ENCODE data around the gene RPL7A. TPM values are rescaled to one million over a fixed set of nuclear protein-coding genes. Genes with fewer than 3 reads are reported as not detected.

RPL7A gene
- total and polyA plus RNA-seq, 9 donors, result 3,805 to 6,397 (median 4,279) TPM

GRCh38 chr9:133397895-133398294 lies 49.9 kb downstream of the RPL7A start:
- intact Hi-C loops (cut with DNase I), result no loop called here
- TF ChIP-seq, protein P1, sequence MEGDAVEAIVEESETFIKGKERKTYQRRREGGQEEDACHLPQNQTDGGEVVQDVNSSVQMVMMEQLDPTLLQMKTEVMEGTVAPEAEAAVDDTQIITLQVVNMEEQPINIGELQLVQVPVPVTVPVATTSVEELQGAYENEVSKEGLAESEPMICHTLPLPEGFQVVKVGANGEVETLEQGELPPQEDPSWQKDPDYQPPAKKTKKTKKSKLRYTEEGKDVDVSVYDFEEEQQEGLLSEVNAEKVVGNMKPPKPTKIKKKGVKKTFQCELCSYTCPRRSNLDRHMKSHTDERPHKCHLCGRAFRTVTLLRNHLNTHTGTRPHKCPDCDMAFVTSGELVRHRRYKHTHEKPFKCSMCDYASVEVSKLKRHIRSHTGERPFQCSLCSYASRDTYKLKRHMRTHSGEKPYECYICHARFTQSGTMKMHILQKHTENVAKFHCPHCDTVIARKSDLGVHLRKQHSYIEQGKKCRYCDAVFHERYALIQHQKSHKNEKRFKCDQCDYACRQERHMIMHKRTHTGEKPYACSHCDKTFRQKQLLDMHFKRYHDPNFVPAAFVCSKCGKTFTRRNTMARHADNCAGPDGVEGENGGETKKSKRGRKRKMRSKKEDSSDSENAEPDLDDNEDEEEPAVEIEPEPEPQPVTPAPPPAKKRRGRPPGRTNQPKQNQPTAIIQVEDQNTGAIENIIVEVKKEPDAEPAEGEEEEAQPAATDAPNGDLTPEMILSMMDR (IDR thresholded peaks at IDR 0.05), result no peak
- TF ChIP-seq POLR2A (IDR thresholded peaks at IDR 0.05), result no peak
- TF ChIP-seq EP300 (IDR thresholded peaks at IDR 0.05), result no peak
- Histone ChIP-seq H3K9me3 (no peaks in the 10 kb centered on the region), H3K27ac (no peak overlapping the region), H3K36me3 (no peaks in the 10 kb centered on the region), H3K4me3 (no peak overlapping the region), H3K27me3 (no peaks in the 10 kb centered on the region), H3K4me1 (ENCODE audit: insufficient read depth) (no peaks in the 10 kb centered on the region)
- 51 to 61% (median 52%) methylated on average over 9 of the region's 9 CpGs for WGBS, 3 donors
- no peak for DNase-seq

- no peaks in the 10 kb centered on the region for H3K27me3 ChIP-seq
- H3K27ac ChIP-seq, result no peak overlapping the region
- WGBS, 3 donors, result 84 to 91% (median 86%) methylated on average over 11 to 12 of the region's 12 CpGs
- intact Hi-C loops (cut with DNase I), result loop anchor here in 3 of 4 donors (5.0 to 10.0 kb wide), 3 partner anchors 87 to 325 kb away; no protein-coding TSS in a partner anchor
- H3K9me3 ChIP-seq, result no peaks in the 10 kb centered on the region
- TF ChIP-seq, protein P1 (IDR thresholded peaks at IDR 0.05), result no peak
- TF ChIP-seq EP300 (IDR thresholded peaks at IDR 0.05) (no peak), POLR2A (IDR thresholded peaks at IDR 0.05) (no peak)
- no peaks in the 10 kb centered on the region for H3K4me1 ChIP-seq (ENCODE audit: insufficient read depth)
- H3K4me3 ChIP-seq, result no peak overlapping the region
- DNase-seq, result no peak
- no peaks in the 10 kb centered on the region for H3K36me3 ChIP-seq
Observed at GRCh38 chr9:133400292-133400691, 52.3 kb downstream of the RPL7A start.

Small RNA genes within 50 kb of the gene (small RNA-seq; reads per million reads assigned to genes)
- gene RF00019, result not detected
- gene SNORD24, result not detected
- gene SNORD36A, result not detected
- not detected for gene SNORD36B
- gene SNORD36C, result not detected

Other genes with a start within 250 kb of the RPL7A start
- gene RALGDS, start 227.0 kb upstream of the RPL7A start, total RNA-seq, result 100 to 1,000 TPM in 1 of 7 donors, 10 to 100 TPM in 6; 26.6 to 139 (median 48.8) TPM
- gene RALGDS, start 227.0 kb upstream of the RPL7A start, polyA plus RNA-seq, result 10 to 100 TPM; 26.2 to 55.4 TPM
- gene GBGT1, start 184.3 kb upstream of the RPL7A start, total RNA-seq, result 10 to 100 TPM; 11.0 to 43.3 (median 25.9) TPM
- 10 to 100 TPM in 1 of 2 donors, 1 to 10 TPM in 1; 3.9 to 12.9 TPM for gene GBGT1, start 184.3 kb upstream of the RPL7A start, polyA plus RNA-seq
- 1 to 10 TPM in 2 of 7 donors, under 1 TPM in 2, not detected in 3; 0.33 to 5.3 (median 2.7) TPM for gene OBP2B, start 139.0 kb upstream of the RPL7A start, total RNA-seq
- not detected for gene OBP2B, start 139.0 kb upstream of the RPL7A start, polyA plus RNA-seq
- gene ABO, start 73.0 kb upstream of the RPL7A start, total RNA-seq, result 10 to 100 TPM; 16.0 to 27.7 (median 22.0) TPM
- 10 to 100 TPM; 18.5 to 21.1 TPM for gene ABO, start 73.0 kb upstream of the RPL7A start, polyA plus RNA-seq
- gene SURF6, start 12.0 kb upstream of the RPL7A start, total RNA-seq, result 10 to 100 TPM; 13.6 to 24.9 (median 21.0) TPM
- 10 to 100 TPM; 12.7 to 24.0 TPM for gene SURF6, start 12.0 kb upstream of the RPL7A start, polyA plus RNA-seq
- gene MED22, start 87 bp upstream of the RPL7A start, total RNA-seq, result 10 to 100 TPM; 20.6 to 43.8 (median 38.7) TPM
- gene MED22, start 87 bp upstream of the RPL7A start, polyA plus RNA-seq, result 10 to 100 TPM in 1 of 2 donors, 1 to 10 TPM in 1; 8.3 to 24.5 TPM
- 10 to 100 TPM; 23.5 to 44.7 (median 33.8) TPM for gene SURF1, start 8.3 kb downstream of the RPL7A start, total RNA-seq
- gene SURF1, start 8.3 kb downstream of the RPL7A start, polyA plus RNA-seq, result 10 to 100 TPM; 36.8 to 51.3 TPM
- gene SURF2, start 8.3 kb downstream of the RPL7A start, total RNA-seq, result 10 to 100 TPM; 13.7 to 30.4 (median 15.8) TPM
- 10 to 100 TPM in 1 of 2 donors, 1 to 10 TPM in 1; 8.6 to 21.4 TPM for gene SURF2, start 8.3 kb downstream of the RPL7A start, polyA plus RNA-seq
- gene SURF4, start 27.8 kb downstream of the RPL7A start, total RNA-seq, result 100 to 1,000 TPM in 4 of 7 donors, 10 to 100 TPM in 3; 58.7 to 126 (median 107) TPM
- gene SURF4, start 27.8 kb downstream of the RPL7A start, polyA plus RNA-seq, result 100 to 1,000 TPM in 1 of 2 donors, 10 to 100 TPM in 1; 73.8 to 165 TPM
- gene STKLD1, start 28.1 kb downstream of the RPL7A start, total RNA-seq, result 1 to 10 TPM in 5 of 7 donors, under 1 TPM in 2; 0.48 to 1.7 (median 1.2) TPM
- 1 to 10 TPM; 1.3 to 2.3 TPM for gene STKLD1, start 28.1 kb downstream of the RPL7A start, polyA plus RNA-seq
- 10 to 100 TPM; 15.9 to 31.0 (median 21.9) TPM for gene REXO4, start 69.8 kb downstream of the RPL7A start, total RNA-seq
- 10 to 100 TPM; 17.6 to 22.3 TPM for gene REXO4, start 69.8 kb downstream of the RPL7A start, polyA plus RNA-seq
- 1 to 10 TPM; 1.8 to 4.2 (median 3.6) TPM for gene ADAMTS13, start 74.1 kb downstream of the RPL7A start, total RNA-seq
- 1 to 10 TPM in 1 of 2 donors, under 1 TPM in 1; 0.45 to 3.8 TPM for gene ADAMTS13, start 74.1 kb downstream of the RPL7A start, polyA plus RNA-seq
- 10 to 100 TPM in 6 of 7 donors, 1 to 10 TPM in 1; 8.2 to 23.4 (median 18.6) TPM for gene CACFD1, start 111.8 kb downstream of the RPL7A start, total RNA-seq
- gene CACFD1, start 111.8 kb downstream of the RPL7A start, polyA plus RNA-seq, result 10 to 100 TPM in 1 of 2 donors, 1 to 10 TPM in 1; 1.6 to 16.0 TPM
- gene SLC2A6, start 130.9 kb downstream of the RPL7A start, total RNA-seq, result 1 to 10 TPM in 4 of 7 donors, under 1 TPM in 3; 0.48 to 7.4 (median 1.1) TPM
- under 1 TPM; 0.37 to 0.93 TPM for gene SLC2A6, start 130.9 kb downstream of the RPL7A start, polyA plus RNA-seq
- not detected for gene MYMK, start 176.7 kb downstream of the RPL7A start, total RNA-seq
- not detected for gene MYMK, start 176.7 kb downstream of the RPL7A start, polyA plus RNA-seq
- gene ADAMTSL2, start 186.5 kb downstream of the RPL7A start, total RNA-seq, result 10 to 100 TPM in 1 of 7 donors, 1 to 10 TPM in 6; 1.3 to 18.5 (median 1.9) TPM
- gene ADAMTSL2, start 186.5 kb downstream of the RPL7A start, polyA plus RNA-seq, result 1 to 10 TPM in 1 of 2 donors, under 1 TPM in 1; 0.27 to 1.9 TPM